BE2C (cell line): ENCODE measurements around the gene OSMR.

Experiments
- DNase-seq: peaks from one replicate; pipeline ENCODE4 v3.0.0-alpha.2; 2020
- H3K27me3 ChIP-seq: fragments of 250-450 bp; sonication (Bioruptor Pico); 2 replicates; pipeline ENCODE4 v1.5.1; 2020; ENCODE audit warnings: mild to moderate bottlenecking
- H3K36me3 ChIP-seq: fragments of 250-450 bp; sonication (Bioruptor Pico); 2 replicates; pipeline ENCODE4 v1.5.1; 2020; ENCODE audit warnings: mild to moderate bottlenecking
- H3K4me1 ChIP-seq: fragments of 250-450 bp; sonication (Bioruptor Pico); 2 replicates; pipeline ENCODE4 v1.5.1; 2020
- H3K4me3 ChIP-seq: 2 replicates; pipeline ENCODE4 v1.5.1; 2011; ENCODE audit warnings: low read depth, low read length
- H3K9me3 ChIP-seq: fragments of 250-450 bp; sonication (Bioruptor Pico); 2 replicates; pipeline ENCODE4 v1.5.1; 2020
- TF ChIP-seq, protein P1 (sequence below): IDR thresholded peaks from 2 replicates; pipeline ENCODE4 v1.5.1; 2012; ENCODE audit warnings: mild to moderate bottlenecking, low read depth, low read length

OSMR gene

DNA sequence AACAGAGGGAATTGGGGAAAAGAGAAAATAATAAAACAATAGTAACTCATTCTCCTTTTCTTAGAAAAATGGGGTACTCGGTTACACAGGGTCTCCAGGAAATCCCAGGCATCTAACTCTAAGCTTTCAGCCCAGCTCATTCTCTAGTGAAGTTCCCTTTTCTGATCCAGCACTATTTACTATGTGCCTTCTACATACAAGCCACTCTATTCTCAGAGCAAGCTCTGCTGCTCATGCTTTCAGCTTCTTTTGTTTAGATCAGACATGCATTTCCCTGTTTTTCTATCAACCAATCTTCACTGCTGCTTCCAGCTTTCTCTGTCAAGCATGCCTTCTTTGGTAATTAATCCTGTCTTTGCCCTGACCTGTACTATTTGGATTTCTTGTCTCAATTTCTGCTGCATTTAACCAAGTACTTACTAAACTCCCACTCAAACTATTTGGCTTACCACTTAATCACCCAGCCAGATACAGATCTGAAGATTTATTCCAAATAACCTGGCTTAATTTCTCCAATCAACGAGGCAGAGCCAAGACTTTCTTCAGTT lies 25.3 kb downstream of the OSMR start:
- TF ChIP-seq, protein P1, sequence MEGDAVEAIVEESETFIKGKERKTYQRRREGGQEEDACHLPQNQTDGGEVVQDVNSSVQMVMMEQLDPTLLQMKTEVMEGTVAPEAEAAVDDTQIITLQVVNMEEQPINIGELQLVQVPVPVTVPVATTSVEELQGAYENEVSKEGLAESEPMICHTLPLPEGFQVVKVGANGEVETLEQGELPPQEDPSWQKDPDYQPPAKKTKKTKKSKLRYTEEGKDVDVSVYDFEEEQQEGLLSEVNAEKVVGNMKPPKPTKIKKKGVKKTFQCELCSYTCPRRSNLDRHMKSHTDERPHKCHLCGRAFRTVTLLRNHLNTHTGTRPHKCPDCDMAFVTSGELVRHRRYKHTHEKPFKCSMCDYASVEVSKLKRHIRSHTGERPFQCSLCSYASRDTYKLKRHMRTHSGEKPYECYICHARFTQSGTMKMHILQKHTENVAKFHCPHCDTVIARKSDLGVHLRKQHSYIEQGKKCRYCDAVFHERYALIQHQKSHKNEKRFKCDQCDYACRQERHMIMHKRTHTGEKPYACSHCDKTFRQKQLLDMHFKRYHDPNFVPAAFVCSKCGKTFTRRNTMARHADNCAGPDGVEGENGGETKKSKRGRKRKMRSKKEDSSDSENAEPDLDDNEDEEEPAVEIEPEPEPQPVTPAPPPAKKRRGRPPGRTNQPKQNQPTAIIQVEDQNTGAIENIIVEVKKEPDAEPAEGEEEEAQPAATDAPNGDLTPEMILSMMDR = no peak
- Histone ChIP-seq H3K27me3 (peaks cover 3% of the 10 kb centered on the region), H3K4me1 (peaks cover 2% of the 10 kb centered on the region; the same call in 1 of the 2 replicates), H3K4me3 (no peak overlapping the region), H3K36me3 (no peaks in the 10 kb centered on the region), H3K9me3 (peaks cover 3% of the 10 kb centered on the region; the same call in 1 of the 2 replicates)
- no peak for DNase-seq

DNA sequence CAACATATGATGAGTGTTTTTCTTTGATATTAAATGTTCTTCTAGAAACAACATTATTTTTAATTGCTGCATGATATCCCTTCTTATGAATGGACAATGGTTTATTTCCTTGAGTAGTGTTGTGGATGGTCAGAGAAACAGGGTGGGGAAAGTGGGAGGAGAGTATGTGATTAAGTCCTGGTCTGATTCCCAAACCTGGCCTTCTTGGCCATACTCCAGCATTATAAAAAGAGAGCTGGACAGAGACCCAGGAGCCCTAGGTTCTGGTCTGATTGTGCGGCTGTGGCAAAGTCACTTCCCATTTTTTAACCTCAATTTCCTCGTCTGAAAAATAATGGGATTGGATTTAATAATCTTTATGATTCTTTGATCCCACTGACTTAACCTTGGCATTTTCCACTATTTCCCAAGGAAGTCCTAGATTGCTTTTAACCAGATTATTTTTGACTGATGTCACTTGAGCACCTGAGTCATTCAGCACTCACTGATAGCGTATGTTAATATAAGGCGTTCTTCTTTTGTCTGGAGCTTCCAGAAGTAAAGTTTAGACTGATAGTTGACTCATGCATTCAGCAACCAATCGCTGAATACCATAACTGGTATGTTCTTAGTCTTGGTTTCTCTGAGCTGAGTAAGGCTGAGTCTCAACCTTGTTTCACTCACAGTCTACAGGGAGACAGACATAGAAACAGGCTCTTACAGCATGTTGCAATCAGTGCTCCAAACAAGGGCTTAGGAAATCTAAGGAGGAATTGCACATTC lies 26.2 kb downstream of the OSMR start:
- H3K9me3 ChIP-seq = peaks cover 3% of the 10 kb centered on the region; the same call in 1 of the 2 replicates
- H3K36me3 ChIP-seq = no peaks in the 10 kb centered on the region
- TF ChIP-seq, protein P1 = no peak
- no peak overlapping the region for H3K4me3 ChIP-seq
- peaks cover 3% of the 10 kb centered on the region for H3K27me3 ChIP-seq
- DNase-seq = no peak
- H3K4me1 ChIP-seq = peaks cover 2% of the 10 kb centered on the region; the same call in 1 of the 2 replicates

DNA sequence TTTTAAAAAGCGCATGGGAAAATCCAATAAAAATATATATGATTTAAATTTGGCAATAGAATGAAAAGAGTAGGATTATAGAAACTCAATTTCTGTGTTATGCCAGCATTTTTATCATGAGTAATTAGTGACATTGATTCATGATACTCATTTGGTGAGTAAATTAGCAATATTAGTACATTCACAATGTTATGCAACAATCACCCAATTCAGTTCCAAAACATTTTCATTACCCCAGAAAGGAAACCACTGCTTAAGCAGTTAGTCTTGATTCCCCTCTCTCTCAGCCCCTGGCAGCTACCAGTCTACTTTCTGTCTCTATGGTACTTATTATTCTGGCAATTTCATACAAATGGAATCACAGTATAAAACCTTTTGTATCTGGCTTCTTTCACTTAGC lies 27.0 kb downstream of the OSMR start:
- TF ChIP-seq, protein P1 = no peak
- no peak for DNase-seq
- Histone ChIP-seq H3K36me3 (no peaks in the 10 kb centered on the region), H3K9me3 (peaks cover 3% of the 10 kb centered on the region; the same call in 1 of the 2 replicates), H3K4me1 (peaks cover 2% of the 10 kb centered on the region; the same call in 1 of the 2 replicates), H3K27me3 (peaks cover 3% of the 10 kb centered on the region), H3K4me3 (no peak overlapping the region)

DNA sequence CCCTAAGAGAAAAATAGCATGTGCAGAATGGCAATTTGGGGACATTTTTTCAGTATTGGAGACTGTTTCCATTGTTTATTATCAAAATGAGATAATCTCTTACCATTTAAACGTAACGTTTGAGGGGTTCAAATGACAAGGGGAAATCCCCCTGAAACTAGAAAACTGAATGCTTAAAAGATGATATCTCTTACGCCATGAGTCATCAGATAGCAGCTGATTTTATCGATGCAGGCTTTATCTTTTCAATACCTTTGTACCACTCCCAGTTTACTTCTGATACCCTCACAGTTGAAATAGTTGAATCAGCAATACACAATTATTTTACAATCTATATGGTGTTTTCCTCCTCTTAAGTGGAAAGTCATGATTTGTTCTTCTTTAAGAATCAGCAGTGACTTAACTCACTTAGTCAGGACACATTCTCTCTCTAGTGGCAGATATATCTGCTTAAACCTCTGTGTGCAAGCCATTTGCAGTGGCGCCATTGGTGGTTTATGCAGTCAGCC lies 29.2 kb downstream of the OSMR start:
- H3K27me3 ChIP-seq = peaks cover 3% of the 10 kb centered on the region
- no peaks in the 10 kb centered on the region for H3K9me3 ChIP-seq
- DNase-seq = no peak
- H3K4me3 ChIP-seq = no peak overlapping the region
- TF ChIP-seq, protein P1 = no peak
- H3K4me1 ChIP-seq = no peaks in the 10 kb centered on the region
- H3K36me3 ChIP-seq = no peaks in the 10 kb centered on the region

DNA sequence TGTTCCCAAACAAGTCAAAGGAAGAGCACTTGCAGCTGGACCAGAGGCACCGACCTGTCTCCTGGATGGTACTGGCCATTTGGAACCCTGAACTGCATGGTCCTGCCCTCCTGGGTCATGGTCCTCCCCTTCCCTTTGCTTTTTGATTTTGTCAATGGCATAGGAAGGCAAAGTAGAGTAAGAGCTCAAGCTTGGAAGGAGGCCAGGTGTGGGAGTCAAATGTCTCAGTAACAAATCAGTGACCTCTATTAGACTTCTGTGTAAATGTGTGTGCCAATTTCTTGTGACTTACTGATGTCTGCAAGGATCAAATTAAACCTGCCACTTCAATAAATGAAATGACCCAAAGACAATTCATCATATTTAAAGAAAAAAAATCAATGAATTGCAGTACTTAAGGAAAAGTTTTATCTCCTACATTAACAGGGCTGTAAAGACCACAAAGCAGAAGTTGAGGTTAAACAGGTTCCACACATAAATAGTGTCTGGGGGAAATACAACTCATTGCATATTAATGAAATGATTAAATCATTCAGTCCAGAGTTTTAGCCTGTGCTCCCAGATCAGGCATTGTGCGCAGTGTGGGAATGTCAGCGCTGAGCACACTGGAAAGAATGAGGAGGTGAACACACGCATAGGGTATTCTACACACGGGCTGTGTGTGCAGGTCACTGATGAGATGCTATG lies 32.7 kb downstream of the OSMR start:
- Histone ChIP-seq H3K4me3 (no peak overlapping the region), H3K4me1 (no peaks in the 10 kb centered on the region), H3K27me3 (peaks cover 4% of the 10 kb centered on the region; the same call in 1 of the 2 replicates), H3K36me3 (no peaks in the 10 kb centered on the region), H3K9me3 (no peaks in the 10 kb centered on the region)
- TF ChIP-seq, protein P1 = no peak
- DNase-seq = no peak

DNA sequence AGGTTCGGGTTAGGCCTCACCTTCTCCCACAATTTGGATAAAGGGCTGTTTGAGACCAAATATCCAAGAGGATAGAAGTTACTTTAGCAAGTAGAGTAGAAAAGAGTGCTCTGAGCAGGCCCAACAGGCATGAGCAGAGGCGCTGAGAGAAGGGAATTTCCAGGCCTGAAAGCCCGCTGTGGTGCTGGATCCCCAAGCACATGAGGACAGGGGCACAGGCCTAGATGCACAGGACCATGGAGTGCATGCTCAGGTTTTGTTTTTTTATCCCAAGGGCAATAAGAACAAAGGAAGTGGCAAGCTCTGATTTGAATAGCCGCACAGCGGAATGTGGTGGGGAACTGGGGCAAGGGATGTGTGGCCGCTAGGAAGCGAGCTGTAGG lies 33.3 kb downstream of the OSMR start:
- Histone ChIP-seq H3K4me3 (no peak overlapping the region), H3K4me1 (no peaks in the 10 kb centered on the region), H3K9me3 (no peaks in the 10 kb centered on the region), H3K27me3 (peaks cover 4% of the 10 kb centered on the region; the same call in 1 of the 2 replicates), H3K36me3 (no peaks in the 10 kb centered on the region)
- TF ChIP-seq, protein P1 = no peak
- no peak for DNase-seq
